HG03565 (cell line): ENCODE data around the gene OR4C16.

Source experiments
- ATAC-seq: cut with Tn5 transposase; IDR thresholded peaks from one replicate; pipeline ENCODE4 v1.9.1; 2021; ENCODE audit warnings: mild to moderate bottlenecking, moderate library complexity; ENCODE audit not compliant: unreplicated experiment

Gene OR4C16

GRCh38 chr11:55571828-55572227 is at the start of gene OR4C16:
Gene OR4C16, plus strand, starts transcription at chr11:55572128. Its CDS starts 0 bp downstream, at chr11:55572128.
- ATAC-seq, result no peak

- no peak for ATAC-seq
Measured at GRCh38 chr11:55554169-55554568, 17.8 kb upstream of the OR4C16 start, which contains the start of gene OR4C15. Gene OR4C15, plus strand, starts transcription at chr11:55554469. Its CDS starts 0 bp downstream, at chr11:55554469.

DNA sequence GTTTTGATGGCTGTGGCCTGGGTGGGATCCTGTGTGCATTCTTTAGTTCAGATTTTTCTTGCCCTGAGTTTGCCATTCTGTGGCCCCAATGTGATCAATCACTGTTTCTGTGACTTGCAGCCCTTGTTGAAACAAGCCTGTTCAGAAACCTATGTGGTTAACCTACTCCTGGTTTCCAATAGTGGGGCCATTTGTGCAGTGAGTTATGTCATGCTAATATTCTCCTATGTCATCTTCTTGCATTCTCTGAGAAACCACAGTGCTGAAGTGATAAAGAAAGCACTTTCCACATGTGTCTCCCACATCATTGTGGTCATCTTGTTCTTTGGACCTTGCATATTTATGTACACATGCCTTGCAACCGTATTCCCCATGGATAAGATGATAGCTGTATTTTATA is 620 bp downstream of the OR4C16 start:
- peak; percentile 94 for ATAC-seq

DNA sequence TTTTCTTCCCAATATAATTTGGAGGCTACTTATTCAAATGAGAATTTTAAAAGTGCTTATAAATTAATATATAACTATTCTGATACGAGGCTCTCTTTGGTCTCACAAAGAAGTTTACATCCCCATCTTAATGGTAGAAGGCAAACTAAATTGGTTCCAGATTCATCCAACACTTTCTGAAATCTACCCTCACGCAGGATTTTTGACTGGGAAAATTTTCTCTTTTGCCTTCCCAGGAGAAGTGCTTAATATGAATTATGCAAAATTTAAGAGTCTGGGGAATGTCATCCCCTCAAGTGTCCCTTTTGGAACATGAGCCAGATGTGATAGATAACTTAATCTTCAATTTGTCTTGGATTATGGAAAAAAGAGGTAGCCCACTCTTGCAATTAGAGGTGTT is 35.6 kb downstream of the OR4C16 start, which contains the start of gene OR4C11:
Gene OR4C11, minus strand, starts transcription at position 101 of the 400 bp plus-strand sequence. CDS start 3,272 bp downstream, outside the sequence.
- ATAC-seq, result no peak
